H1 (cell line): Measurements from ENCODE around the gene PACSIN2. TPM values are rescaled to one million over a fixed set of nuclear protein-coding genes. Genes with fewer than 3 reads are reported as not detected.

Experiments used
- FOSL1 ChIP-seq: IDR thresholded peaks from 2 replicates; pipeline ENCODE4 v1.6.1; 2011; ENCODE audit warnings: mild to moderate bottlenecking, low read depth, low read length, moderate library complexity; ENCODE audit not compliant: insufficient read depth
- GTF2F1 ChIP-seq: IDR thresholded peaks from 2 replicates; pipeline ENCODE4 v1.6.1; 2012; ENCODE audit warnings: low read depth, low read length, improper control_type of control experiment, borderline replicate concordance
- HDAC6 ChIP-seq: IDR thresholded peaks from one replicate; pipeline ENCODE4 v1.7.1; 2012; ENCODE audit warnings: low read depth, mild to moderate bottlenecking, inconsistent platforms, low read length, moderate library complexity
- MAFK ChIP-seq: IDR thresholded peaks from 2 replicates; pipeline ENCODE4 v1.6.1; 2012; ENCODE audit warnings: low read depth, mild to moderate bottlenecking, improper control_type of control experiment, low read length
- NANOG ChIP-seq: IDR thresholded peaks from 2 replicates; pipeline ENCODE4 v1.6.1; 2011; ENCODE audit warnings: low read length, low read depth, mild to moderate bottlenecking, inconsistent platforms; ENCODE audit not compliant: insufficient read depth, poor library complexity, severe bottlenecking
- PHF8 ChIP-seq: fragments of 200-600 bp; sonication (generic); conservative IDR thresholded peaks from 2 replicates; pipeline ENCODE4 v1.7.1; 2012; ENCODE audit warnings: low read depth, mild to moderate bottlenecking, inconsistent platforms, low read length, moderate library complexity
- POLR2A ChIP-seq, 2 experiments: IDR thresholded peaks; 1 replicate in 1 of 2; 2 replicates in 1 of 2; pipeline ENCODE4 v1.6.1; 2011; ENCODE audit warnings: low read depth in 2 of 2, low read length in 2 of 2, mild to moderate bottlenecking in 2 of 2; ENCODE audit errors: control extremely low read depth in 1 of 2
- RBBP5 ChIP-seq: IDR thresholded peaks from 2 replicates; pipeline ENCODE4 v1.7.1; 2012; ENCODE audit warnings: low read depth, mild to moderate bottlenecking, inconsistent platforms, low read length, moderate library complexity, borderline replicate concordance
- RXRA ChIP-seq: IDR thresholded peaks from 2 replicates; pipeline ENCODE4 v1.6.1; 2011; ENCODE audit warnings: low read depth, mild to moderate bottlenecking, low read length, moderate library complexity; ENCODE audit not compliant: insufficient read depth
- polyA plus RNA-seq, 7 experiments: library from polyadenylated mRNA; depleted of rRNA in 3 of 7; stranded (reverse) in 5 of 7; unstranded in 2 of 7; fragments of >200 nt in 5 of 7; fragments of 200-250 nt in 2 of 7; gene quantifications; 1 replicate in 5 of 7; 2 replicates in 1 of 7; 4 replicates in 1 of 7; pipeline versions ENCODE4 v1.2.1 to v1.2.3, GENCODE V29; 2011 to 2013; ENCODE audit warnings: missing spikeins in 2 of 7, mixed read lengths in 2 of 7
- total RNA-seq: library from RNA; stranded (reverse); fragmentation: NEBNext Ultra II Directional; extraction: Animal tissue kit (Norgen Biotek cat#: 25700); gene quantifications from 2 replicates; pipeline ENCODE4 v1.2.1, GENCODE V29; 2021
- TF ChIP-seq, protein P1 (sequence below): fragments of 300-600 bp; sonication (generic); IDR thresholded peaks from 2 replicates; pipeline ENCODE4 v1.7.1; 2012; ENCODE audit warnings: low read length, moderate library complexity, mild to moderate bottlenecking, inconsistent platforms; ENCODE audit not compliant: insufficient replicate concordance

The PACSIN2 gene
- total and polyA plus RNA-seq, 2 of the 8 experiments (the other 6 are each of a cell fraction or from before 2014, with no cell fraction given), result 44.8 to 64.2 TPM

DNA sequence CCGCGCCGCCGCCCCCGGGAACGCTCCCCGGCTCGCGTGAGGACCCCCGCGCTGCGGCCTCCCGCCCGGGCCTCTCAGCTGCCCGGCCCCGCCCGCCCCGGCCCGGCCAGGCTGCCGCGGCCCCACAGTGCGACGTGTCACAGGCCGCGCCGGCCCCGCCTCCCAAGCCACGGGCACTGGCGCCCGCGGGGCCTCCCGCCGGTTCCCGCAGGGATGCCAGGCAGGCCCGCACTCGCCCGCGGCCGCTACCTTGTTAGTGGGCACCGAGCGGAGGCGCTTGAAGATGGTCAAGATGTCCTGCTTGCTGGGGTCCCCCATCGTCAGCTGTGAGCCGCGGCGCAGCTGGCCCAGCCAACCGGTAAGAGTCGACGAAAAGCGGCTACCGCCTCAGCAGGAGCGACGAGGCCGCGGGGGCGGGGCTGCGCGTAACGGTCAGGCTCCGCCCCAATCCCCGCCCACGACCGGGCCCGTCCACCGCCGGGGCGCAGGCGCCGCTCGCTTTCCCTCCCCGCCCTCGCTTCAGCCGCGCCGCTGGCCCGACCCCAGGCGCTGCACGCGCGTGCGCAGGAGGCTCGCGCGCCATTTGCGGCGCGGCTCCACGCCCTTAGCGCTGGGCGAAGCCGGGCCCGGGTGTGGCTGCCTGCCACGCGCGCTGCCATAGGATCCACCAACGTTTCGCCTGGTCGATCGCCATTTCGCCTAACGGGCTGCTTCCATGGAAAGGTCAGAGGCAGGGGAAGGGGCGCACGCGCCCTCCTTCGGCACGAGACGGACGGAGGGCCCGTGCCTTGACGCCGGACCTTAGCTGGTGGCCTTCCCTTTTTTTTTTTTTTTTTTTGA is 157.9 kb downstream of the PACSIN2 start, which contains the start of gene ARFGAP3 (continued):
- TF ChIP-seq, protein P1, sequence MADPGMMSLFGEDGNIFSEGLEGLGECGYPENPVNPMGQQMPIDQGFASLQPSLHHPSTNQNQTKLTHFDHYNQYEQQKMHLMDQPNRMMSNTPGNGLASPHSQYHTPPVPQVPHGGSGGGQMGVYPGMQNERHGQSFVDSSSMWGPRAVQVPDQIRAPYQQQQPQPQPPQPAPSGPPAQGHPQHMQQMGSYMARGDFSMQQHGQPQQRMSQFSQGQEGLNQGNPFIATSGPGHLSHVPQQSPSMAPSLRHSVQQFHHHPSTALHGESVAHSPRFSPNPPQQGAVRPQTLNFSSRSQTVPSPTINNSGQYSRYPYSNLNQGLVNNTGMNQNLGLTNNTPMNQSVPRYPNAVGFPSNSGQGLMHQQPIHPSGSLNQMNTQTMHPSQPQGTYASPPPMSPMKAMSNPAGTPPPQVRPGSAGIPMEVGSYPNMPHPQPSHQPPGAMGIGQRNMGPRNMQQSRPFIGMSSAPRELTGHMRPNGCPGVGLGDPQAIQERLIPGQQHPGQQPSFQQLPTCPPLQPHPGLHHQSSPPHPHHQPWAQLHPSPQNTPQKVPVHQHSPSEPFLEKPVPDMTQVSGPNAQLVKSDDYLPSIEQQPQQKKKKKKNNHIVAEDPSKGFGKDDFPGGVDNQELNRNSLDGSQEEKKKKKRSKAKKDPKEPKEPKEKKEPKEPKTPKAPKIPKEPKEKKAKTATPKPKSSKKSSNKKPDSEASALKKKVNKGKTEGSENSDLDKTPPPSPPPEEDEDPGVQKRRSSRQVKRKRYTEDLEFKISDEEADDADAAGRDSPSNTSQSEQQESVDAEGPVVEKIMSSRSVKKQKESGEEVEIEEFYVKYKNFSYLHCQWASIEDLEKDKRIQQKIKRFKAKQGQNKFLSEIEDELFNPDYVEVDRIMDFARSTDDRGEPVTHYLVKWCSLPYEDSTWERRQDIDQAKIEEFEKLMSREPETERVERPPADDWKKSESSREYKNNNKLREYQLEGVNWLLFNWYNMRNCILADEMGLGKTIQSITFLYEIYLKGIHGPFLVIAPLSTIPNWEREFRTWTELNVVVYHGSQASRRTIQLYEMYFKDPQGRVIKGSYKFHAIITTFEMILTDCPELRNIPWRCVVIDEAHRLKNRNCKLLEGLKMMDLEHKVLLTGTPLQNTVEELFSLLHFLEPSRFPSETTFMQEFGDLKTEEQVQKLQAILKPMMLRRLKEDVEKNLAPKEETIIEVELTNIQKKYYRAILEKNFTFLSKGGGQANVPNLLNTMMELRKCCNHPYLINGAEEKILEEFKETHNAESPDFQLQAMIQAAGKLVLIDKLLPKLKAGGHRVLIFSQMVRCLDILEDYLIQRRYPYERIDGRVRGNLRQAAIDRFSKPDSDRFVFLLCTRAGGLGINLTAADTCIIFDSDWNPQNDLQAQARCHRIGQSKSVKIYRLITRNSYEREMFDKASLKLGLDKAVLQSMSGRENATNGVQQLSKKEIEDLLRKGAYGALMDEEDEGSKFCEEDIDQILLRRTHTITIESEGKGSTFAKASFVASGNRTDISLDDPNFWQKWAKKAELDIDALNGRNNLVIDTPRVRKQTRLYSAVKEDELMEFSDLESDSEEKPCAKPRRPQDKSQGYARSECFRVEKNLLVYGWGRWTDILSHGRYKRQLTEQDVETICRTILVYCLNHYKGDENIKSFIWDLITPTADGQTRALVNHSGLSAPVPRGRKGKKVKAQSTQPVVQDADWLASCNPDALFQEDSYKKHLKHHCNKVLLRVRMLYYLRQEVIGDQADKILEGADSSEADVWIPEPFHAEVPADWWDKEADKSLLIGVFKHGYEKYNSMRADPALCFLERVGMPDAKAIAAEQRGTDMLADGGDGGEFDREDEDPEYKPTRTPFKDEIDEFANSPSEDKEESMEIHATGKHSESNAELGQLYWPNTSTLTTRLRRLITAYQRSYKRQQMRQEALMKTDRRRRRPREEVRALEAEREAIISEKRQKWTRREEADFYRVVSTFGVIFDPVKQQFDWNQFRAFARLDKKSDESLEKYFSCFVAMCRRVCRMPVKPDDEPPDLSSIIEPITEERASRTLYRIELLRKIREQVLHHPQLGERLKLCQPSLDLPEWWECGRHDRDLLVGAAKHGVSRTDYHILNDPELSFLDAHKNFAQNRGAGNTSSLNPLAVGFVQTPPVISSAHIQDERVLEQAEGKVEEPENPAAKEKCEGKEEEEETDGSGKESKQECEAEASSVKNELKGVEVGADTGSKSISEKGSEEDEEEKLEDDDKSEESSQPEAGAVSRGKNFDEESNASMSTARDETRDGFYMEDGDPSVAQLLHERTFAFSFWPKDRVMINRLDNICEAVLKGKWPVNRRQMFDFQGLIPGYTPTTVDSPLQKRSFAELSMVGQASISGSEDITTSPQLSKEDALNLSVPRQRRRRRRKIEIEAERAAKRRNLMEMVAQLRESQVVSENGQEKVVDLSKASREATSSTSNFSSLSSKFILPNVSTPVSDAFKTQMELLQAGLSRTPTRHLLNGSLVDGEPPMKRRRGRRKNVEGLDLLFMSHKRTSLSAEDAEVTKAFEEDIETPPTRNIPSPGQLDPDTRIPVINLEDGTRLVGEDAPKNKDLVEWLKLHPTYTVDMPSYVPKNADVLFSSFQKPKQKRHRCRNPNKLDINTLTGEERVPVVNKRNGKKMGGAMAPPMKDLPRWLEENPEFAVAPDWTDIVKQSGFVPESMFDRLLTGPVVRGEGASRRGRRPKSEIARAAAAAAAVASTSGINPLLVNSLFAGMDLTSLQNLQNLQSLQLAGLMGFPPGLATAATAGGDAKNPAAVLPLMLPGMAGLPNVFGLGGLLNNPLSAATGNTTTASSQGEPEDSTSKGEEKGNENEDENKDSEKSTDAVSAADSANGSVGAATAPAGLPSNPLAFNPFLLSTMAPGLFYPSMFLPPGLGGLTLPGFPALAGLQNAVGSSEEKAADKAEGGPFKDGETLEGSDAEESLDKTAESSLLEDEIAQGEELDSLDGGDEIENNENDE, result no peak
- TF ChIP-seq POLR2A (IDR thresholded peaks at IDR 0.05; ENCODE audit: control extremely low read depth in 1 of 2, low read depth in 2 of 2, low read length in 2 of 2) (no peak), RXRA (no peak), RBBP5 (peak; percentile 99), HDAC6 (no peak), PHF8 (peak; percentile 62), FOSL1 (0 out of 2 replicates have a peak, but pooled peaks have one; percentile 2), NANOG (no peak), MAFK (no peak), GTF2F1 (no peak)
